Caco-2 (cell line): ENCODE results near the gene MMADHC. TPM values are rescaled to one million over a fixed set of nuclear protein-coding genes. Genes with fewer than 3 reads are reported as not detected.
A peak's percentile ranks its signal among the peaks of the same experiment; 100 is the strongest.

ENCODE experiments used
- BruUV-seq: library from RNA; stranded (reverse); fragments of 400-500 nt; replicated peaks from 2 replicates; lab custom pipeline; 2021; lab: Mats Ljungman, UMichigan
- CTCF ChIA-PET: fragments of 300-600 bp; sonication (Branson Sonifier 250); formaldehyde crosslinking; loops from one replicate; lab custom pipeline; 2022; ENCODE audit warnings: antibody characterized with exemption; lab: Charles Lee
- POLR2A ChIA-PET: fragments of 300-600 bp; sonication (Branson Sonifier 250); formaldehyde crosslinking; loops from one replicate; lab custom pipeline; 2022; ENCODE audit warnings: antibody characterized with exemption; lab: Charles Lee
- DNase-seq, 2 experiments: peaks; one replicate each; pipeline versions ENCODE4 v3.0.0 to v3.0.0-alpha.2; 2020 to 2022
- H3K27me3 ChIP-seq: replicated peaks from 2 replicates; pipeline ENCODE4 v1.6.0; 2011; ENCODE audit warnings: low read length; ENCODE audit not compliant: control insufficient read depth, insufficient read depth
- H3K36me3 ChIP-seq: 2 replicates; pipeline ENCODE4 v1.5.1; 2011; ENCODE audit warnings: low read length; ENCODE audit not compliant: control insufficient read depth, insufficient read depth
- H3K4me1 ChIP-seq: fragments of 250-450 bp; sonication (Bioruptor Pico); 2 replicates; pipeline ENCODE4 v1.5.1; 2020; ENCODE audit warnings: mild to moderate bottlenecking
- H3K4me3 ChIP-seq: 2 replicates; pipeline ENCODE4 v1.5.1; 2011; ENCODE audit warnings: low read depth, mild to moderate bottlenecking, control low read depth, low read length
- H3K9me3 ChIP-seq: fragments of 250-450 bp; sonication (Bioruptor Pico); 2 replicates; pipeline ENCODE4 v1.5.1; 2020; ENCODE audit warnings: mild to moderate bottlenecking, moderate library complexity
- H3K27ac Mint-ChIP-seq: one replicate; pipeline ENCODE4 v1.8.0; 2022; ENCODE audit warnings: mixed read lengths; ENCODE audit not compliant: unreplicated experiment
- H3K27me3 Mint-ChIP-seq: one replicate; pipeline ENCODE4 v1.8.0; 2022; ENCODE audit warnings: mixed read lengths; ENCODE audit not compliant: insufficient read depth, unreplicated experiment
- H3K36me3 Mint-ChIP-seq: one replicate; pipeline ENCODE4 v1.8.0; 2022; ENCODE audit warnings: mild to moderate bottlenecking, mixed read lengths; ENCODE audit not compliant: insufficient read depth, unreplicated experiment
- H3K4me1 Mint-ChIP-seq: one replicate; pipeline ENCODE4 v1.8.0; 2022; ENCODE audit warnings: low read depth, mixed read lengths; ENCODE audit not compliant: unreplicated experiment
- H3K4me3 Mint-ChIP-seq: one replicate; pipeline ENCODE4 v1.8.0; 2022; ENCODE audit warnings: mild to moderate bottlenecking, moderate library complexity, mixed read lengths; ENCODE audit not compliant: unreplicated experiment
- H3K9me3 Mint-ChIP-seq: one replicate; pipeline ENCODE4 v1.8.0; 2022; ENCODE audit warnings: mixed read lengths; ENCODE audit not compliant: unreplicated experiment
- intact Hi-C: fragments of 100-400 bp; cut with micrococcal nuclease; formaldehyde crosslinking; loops from one replicate; pipeline ENCODE4 v1.10.0; 2022; ENCODE audit not compliant: unreplicated experiment
- total RNA-seq: library from RNA; stranded (reverse); gene quantifications from 2 replicates; pipeline ENCODE4 v1.2.3, GENCODE V29; 2022
- TF ChIP-seq, protein P1 (sequence below), 2 experiments: fragments of 200-600 bp in 1 of 2; IDR thresholded peaks; 1 replicate in 1 of 2; 2 replicates in 1 of 2; pipeline versions ENCODE4 v1.5.1 to v1.8.0; 2011 to 2022; ENCODE audit warnings: antibody characterized with exemption in 1 of 2, control low read depth in 1 of 2, inconsistent platforms in 1 of 2, low read depth in 1 of 2, low read length in 1 of 2, mild to moderate bottlenecking in 1 of 2, moderate library complexity in 1 of 2; ENCODE audit not compliant: insufficient read depth in 1 of 2, severe bottlenecking in 1 of 2, unreplicated experiment in 1 of 2

Gene MMADHC
- total RNA-seq, 1 experiment from 2014 or later: 132 TPM

DNA sequence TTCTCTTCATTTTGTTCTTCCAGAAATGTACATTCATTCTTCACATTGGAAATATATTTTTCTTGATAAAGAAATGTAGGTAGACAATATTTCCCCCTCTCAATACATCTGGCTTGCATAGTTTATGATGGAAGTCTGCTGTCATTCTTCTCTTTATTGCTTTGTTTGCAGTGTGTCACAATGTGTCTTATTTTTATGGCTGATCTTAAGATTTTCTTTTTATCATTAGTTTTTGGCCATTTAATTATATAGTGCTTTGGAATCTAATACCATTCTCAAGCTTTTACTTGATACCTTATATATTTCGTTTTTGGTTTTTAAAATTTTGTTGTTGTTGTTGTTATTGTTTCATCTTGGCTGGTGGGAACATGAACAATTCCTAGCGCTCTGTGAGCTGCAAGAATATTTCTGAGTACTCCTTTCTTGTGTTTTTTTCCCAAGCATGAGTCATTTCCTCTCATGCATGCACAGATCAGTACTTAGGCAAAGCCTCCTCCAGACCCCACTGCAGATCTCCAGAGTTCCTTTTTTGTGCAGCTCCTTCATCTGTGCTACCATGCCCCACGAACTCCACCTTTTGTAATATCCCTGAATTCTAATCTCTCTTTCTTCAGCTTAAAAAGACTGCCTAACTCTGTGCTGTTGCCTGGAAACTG is 13.7 kb upstream of the MMADHC start:
- H3K4me1 ChIP-seq: peaks cover 12% of the 10 kb centered on the region; the same call in 1 of the 2 replicates
- Mint-ChIP-seq H3K27ac (no peak overlapping the region), H3K36me3 (no peaks in the 10 kb centered on the region), H3K4me3 (no peak overlapping the region), H3K4me1 (peaks cover 15% of the 10 kb centered on the region), H3K9me3 (peaks cover 38% of the 10 kb centered on the region), H3K27me3 (no peaks in the 10 kb centered on the region)
- no peaks in the 10 kb centered on the region; the same call in 1 of the 2 replicates for H3K36me3 ChIP-seq
- ChIA-PET CTCF (no interaction called here), POLR2A (interaction anchor here (0.7 kb wide), 1 partner anchor 1376 kb away, joined by 10 read pairs; no protein-coding TSS in a partner anchor)
- peaks cover 11% of the 10 kb centered on the region for H3K9me3 ChIP-seq
- BruUV-seq: no TSS peak
- H3K27me3 ChIP-seq: no peaks in the 10 kb centered on the region
- DNase-seq: no peak
- TF ChIP-seq, protein P1, sequence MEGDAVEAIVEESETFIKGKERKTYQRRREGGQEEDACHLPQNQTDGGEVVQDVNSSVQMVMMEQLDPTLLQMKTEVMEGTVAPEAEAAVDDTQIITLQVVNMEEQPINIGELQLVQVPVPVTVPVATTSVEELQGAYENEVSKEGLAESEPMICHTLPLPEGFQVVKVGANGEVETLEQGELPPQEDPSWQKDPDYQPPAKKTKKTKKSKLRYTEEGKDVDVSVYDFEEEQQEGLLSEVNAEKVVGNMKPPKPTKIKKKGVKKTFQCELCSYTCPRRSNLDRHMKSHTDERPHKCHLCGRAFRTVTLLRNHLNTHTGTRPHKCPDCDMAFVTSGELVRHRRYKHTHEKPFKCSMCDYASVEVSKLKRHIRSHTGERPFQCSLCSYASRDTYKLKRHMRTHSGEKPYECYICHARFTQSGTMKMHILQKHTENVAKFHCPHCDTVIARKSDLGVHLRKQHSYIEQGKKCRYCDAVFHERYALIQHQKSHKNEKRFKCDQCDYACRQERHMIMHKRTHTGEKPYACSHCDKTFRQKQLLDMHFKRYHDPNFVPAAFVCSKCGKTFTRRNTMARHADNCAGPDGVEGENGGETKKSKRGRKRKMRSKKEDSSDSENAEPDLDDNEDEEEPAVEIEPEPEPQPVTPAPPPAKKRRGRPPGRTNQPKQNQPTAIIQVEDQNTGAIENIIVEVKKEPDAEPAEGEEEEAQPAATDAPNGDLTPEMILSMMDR (IDR thresholded peaks at IDR 0.05; ENCODE audit: insufficient read depth in 1 of 2, low read depth in 1 of 2, low read length in 1 of 2, severe bottlenecking in 1 of 2, unreplicated experiment in 1 of 2): no peak
- intact Hi-C loops: no loop called here
- no peak overlapping the region for H3K4me3 ChIP-seq

DNA sequence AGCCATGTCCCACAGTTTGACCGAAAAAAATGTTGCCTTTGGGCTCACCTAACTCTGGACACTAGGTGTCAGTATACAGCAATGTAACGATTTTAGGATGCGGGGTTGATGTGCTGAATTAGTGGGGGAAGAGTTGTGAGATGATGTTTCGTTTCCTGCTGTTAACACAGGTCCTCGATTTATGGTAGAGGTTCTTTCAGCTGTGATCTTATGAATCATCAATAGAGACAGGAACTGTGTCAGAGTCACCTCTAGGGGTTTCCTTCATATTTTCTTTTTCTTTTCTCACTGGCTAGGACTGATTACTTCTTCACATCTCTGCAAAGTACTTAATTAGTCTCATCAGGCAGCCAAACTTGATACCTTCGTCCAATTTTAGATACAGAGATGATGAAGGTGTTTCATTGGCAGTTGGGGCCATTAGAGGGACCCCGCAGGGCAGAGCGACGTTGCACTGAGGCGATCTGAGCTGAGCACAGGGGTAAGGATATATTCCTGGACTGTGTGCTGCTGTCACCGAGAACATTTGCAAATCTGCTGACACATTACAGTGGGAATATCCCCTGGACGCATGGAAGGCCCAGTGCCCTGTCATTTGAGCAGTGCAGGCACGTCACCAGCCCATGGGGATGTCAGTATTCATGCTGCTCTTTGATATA is 10.2 kb upstream of the MMADHC start:
- Mint-ChIP-seq H3K4me3 (no peak overlapping the region), H3K27ac (no peak overlapping the region), H3K36me3 (peaks cover 3% of the 10 kb centered on the region), H3K9me3 (peaks cover 14% of the 10 kb centered on the region), H3K4me1 (peaks cover 26% of the 10 kb centered on the region), H3K27me3 (no peaks in the 10 kb centered on the region)
- ChIA-PET POLR2A (no interaction called here), CTCF (no interaction called here)
- H3K36me3 ChIP-seq: no peaks in the 10 kb centered on the region; the same call in 1 of the 2 replicates
- no peak overlapping the region for H3K4me3 ChIP-seq
- intact Hi-C loops: loop anchor here (1.0 to 10.0 kb wide), 7 partner anchors 118 to 1640 kb away; partner anchors contain the start of gene RND3
- TF ChIP-seq, protein P1 (IDR thresholded peaks at IDR 0.05; ENCODE audit: insufficient read depth in 1 of 2, low read depth in 1 of 2, low read length in 1 of 2, severe bottlenecking in 1 of 2, unreplicated experiment in 1 of 2): peak; percentile 77 to 83
- no TSS peak for BruUV-seq
- DNase-seq: peak; percentile 55 to 68
- H3K4me1 ChIP-seq: peaks cover 24% of the 10 kb centered on the region
- peaks cover 11% of the 10 kb centered on the region for H3K9me3 ChIP-seq
- no peaks in the 10 kb centered on the region for H3K27me3 ChIP-seq

DNA sequence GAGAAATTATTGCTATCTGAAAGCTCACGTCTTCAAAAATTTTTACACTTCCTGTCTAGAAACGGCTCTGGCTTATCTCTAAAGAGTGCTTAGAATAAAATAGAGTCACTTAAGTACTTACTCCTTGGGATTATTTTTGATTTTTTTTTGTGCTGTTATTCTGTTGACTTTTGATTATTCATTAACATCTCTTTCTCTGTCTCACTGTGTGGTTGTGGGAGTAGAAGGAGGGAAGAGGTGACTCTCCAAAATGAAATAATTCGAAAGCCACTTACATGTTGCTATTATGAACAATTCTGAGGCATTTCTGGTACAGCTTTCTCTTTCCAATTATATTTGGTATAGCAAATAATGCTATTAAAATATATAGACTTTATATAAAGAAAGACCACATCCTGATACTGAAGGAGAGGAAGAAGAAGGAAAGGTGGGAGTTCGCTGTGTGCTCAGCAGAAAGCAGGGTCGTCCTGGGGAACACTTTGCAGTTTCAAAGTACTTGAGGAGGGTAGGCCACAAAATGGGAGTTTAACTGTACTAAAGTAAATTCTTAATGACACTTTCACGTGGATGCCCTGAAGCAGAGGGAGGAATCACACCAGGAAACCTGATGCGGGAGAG is 9.6 kb upstream of the MMADHC start:
- Mint-ChIP-seq H3K27ac (no peak overlapping the region), H3K4me3 (no peak overlapping the region), H3K9me3 (peaks cover 14% of the 10 kb centered on the region), H3K36me3 (peaks cover 5% of the 10 kb centered on the region), H3K27me3 (no peaks in the 10 kb centered on the region), H3K4me1 (peaks cover 26% of the 10 kb centered on the region)
- BruUV-seq: no TSS peak
- Histone ChIP-seq H3K4me1 (peaks cover 24% of the 10 kb centered on the region), H3K4me3 (no peak overlapping the region), H3K9me3 (peaks cover 11% of the 10 kb centered on the region), H3K36me3 (no peaks in the 10 kb centered on the region; the same call in 1 of the 2 replicates), H3K27me3 (no peaks in the 10 kb centered on the region)
- ChIA-PET POLR2A (no interaction called here), CTCF (no interaction called here)
- intact Hi-C loops: loop anchor here (1.0 to 10.0 kb wide), 7 partner anchors 118 to 1640 kb away; partner anchors contain the start of gene RND3
- TF ChIP-seq, protein P1 (IDR thresholded peaks at IDR 0.05; ENCODE audit: insufficient read depth in 1 of 2, low read depth in 1 of 2, low read length in 1 of 2, severe bottlenecking in 1 of 2, unreplicated experiment in 1 of 2): no peak
- no peak for DNase-seq
